Activated CD4-positive, alpha-beta T cell treated with anti-CD3 and anti-CD28 coated beads, Interleukin-2, amount 50 U/mL, for 4 hours (primary cell): ENCODE results near the gene MGAT4B.

Experiments used
- DNase-seq, 2 experiments: peaks; one replicate each; pipeline ENCODE4 v3.0.0-alpha.2; 2020

Gene MGAT4B

DNA sequence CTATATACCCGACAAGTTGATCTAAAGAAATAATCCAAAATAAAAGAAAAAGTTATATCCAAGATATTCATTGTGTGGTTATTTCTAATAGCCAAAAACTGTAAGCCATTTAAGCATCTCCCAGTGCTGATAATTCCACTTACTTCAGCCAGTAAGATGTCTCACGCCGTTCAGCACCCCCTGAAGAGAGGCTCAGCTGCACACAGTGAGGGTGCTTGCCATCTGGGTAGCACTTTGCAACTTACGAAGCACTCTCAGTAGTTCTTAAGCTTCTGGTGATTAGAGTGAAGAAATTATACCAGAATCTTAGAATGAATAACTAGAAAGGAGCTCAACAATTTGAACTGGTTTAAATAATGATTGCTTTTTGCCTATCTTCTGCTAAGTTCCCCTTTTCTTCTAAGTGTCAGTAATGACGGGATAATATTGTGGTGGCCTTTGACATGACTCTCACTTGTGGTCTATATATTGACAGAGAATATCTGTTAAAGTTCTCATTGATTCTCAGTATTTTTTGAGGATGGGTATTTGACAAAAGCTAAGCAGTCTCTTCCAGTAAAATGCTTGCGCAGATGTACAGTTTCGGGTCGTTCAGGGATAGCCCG, 39.1 kb downstream of the MGAT4B start:
- DNase-seq: no peak

DNA sequence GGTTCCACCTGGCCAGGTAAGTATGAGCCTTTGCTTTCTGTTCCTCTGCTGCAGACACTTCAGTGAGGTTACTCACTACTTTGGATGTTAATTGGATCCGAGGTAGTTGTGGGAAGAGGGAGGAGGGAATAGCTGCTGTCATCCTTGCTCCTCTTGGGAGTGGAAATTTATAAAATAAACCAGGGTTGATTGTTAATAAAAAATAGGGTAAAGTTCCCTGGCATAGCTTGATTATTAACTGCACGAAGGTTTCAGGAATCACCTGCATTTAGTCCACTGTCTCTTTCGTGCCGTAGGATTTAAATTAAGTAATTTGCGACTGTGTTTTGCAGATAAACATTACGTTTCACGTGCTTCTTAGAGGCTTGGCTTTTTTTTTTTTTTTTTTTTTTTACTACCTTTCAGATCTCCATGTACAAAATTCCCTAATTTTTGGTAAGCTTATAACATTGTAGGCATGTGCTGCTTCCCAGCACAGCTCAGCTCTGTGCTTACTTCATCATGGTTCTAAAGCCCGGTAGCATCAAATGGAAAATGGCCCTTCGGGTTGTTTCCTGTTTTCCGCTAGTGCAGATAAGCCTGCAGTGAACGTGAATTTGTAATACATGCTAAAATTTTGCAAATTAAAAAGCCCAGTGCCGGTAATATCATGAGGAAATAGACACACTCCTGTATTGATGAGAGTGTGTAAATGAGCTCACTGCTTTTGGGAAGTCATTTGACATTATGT, 39.8 kb downstream of the MGAT4B start:
- DNase-seq: no peak

DNA sequence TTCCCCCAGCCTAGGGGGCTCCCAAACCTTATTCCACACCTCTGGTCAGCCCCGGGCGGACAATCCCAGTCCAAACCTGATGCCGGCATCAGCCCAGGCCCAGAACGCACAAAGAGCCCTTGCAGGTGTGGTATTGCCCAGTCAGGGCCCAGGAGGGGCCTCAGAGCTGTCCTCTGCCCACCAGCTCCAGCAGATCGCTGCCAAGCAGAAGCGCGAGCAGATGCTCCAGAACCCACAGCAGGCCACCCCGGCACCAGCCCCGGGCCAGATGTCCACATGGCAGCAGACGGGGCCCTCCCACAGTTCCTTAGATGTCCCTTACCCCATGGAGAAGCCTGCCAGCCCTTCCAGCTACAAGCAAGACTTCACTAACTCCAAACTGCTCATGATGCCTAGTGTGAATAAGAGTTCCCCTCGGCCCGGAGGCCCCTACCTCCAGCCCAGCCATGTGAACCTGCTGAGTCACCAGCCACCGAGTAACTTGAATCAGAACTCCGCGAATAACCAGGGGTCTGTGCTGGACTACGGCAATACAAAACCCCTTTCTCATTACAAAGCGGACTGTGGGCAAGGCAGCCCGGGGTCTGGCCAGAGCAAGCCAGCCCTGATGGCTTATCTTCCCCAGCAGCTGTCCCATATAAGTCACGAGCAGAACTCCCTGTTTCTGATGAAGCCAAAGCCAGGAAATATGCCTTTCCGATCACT, 40.5 kb downstream of the MGAT4B start:
- no peak for DNase-seq

DNA sequence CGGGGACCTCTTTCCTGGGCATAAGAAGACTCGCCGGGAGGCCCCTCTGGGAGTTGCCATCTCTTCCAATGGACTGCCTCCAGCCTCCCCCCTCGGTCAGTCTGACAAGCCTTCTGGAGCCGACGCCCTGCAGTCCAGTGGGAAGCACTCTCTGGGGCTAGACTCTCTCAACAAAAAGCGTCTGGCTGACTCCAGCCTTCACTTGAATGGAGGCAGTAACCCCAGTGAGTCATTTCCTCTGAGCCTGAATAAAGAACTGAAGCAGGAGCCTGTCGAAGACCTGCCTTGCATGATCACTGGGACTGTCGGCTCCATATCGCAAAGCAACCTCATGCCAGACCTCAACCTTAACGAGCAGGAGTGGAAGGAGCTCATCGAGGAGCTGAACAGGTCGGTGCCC, 41.3 kb downstream of the MGAT4B start:
- DNase-seq: no peak

DNA sequence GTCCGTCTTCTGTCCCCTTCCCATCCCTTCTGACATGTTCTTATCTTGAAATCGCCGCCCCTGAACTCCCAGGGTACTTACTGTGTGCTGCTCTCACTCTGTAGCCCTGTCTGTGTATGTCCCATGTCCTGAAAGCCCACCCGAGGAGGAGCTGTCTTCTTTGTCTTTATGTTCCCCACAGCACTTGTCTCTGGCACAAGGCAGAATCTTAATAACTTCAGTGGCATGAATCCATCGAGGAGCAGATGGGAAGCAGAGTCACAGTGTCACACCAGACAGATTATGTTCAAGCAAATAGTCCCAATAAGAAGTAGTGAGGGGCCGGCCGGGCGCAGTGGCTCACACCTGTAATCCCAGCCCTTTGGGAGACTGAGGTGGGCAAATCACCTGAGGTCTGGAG, 42.6 kb downstream of the MGAT4B start:
- DNase-seq: no peak

DNA sequence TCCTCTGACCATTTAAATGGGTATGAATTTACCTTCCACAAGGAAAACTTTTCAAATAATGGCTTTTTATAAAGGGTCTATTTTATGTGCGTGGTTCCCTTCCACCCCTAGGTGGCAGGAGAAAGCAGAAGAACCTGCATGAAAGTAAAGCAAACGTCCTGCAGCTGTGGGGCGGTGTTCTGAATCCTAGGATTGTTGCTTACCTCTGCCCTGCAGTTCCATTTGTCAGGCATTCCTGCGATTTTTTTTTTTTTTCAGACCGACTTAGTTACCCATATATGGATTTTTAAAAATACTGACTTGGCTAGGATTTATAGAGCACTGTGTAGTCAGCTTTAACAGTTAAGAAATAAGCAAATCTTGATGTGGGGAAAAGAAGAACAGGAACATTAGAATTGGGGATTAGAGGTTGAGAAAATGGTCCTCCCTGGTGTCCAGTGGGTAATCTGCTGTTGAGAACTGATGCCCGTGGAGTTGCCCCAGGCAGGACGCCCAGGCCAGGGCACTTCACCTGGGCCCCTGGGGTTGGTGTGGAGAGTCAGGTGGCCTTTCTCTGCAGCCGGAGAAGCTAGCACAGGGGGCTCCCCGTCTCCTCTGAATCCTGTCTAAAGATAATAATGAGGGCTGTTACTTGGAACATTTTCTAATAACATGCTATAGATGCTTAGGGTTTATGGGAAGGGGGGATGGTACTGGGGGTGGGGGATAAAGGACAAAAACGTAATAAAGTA, 43.3 kb downstream of the MGAT4B start:
- DNase-seq: peak; percentile 31 to 41

DNA sequence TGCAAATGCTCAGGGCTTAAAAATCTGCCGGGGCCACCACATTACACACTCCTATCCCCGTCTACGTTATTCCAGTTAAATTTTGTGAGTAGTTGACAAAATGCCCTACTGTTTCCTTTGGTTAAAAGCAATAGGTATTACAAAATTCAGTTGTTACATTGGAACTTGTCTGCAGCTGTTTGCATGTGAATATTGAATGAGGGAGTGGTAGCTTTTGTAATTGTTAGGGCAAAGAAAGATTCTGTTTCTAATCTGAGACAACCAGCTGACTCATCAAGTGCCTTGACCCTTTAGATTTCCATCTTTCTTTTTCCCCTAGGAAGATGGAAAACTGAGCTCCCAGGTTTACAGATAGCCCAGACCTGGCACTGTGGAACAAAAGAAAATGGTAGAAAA, 43.9 kb downstream of the MGAT4B start:
- DNase-seq: no peak

DNA sequence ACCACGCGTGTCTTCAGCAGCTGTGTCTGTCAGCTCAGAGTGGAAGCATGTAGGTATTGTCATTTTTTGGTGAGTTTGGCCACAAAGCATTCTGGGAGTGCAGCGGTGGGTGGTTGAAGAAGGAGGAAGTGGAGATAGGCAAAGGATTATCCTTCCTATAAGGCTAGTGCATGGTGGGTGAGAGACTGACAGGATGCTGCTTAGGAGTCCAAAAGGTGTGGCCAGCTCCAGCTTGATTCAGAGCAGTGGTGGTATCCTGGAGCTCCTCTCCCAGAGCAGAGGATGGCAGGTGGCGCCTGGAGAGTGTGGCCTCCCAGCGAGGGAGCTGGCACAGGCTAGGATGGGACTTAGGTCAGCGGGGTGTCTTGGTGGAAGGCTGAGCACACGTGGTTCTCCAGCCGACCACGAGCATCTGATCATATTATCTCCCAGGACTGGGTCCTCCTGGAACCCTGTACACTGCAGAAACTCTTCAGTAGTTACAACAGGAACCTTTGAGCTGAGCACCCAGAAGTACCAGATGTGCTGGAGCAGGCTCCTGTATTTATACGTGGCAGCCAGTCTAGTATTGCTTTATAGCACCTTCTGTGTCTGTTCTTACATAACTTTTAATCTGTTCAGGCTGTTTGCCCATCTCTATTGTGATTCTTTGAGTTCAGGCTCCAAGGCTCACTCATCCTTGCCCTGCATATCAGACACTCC, 44.4 kb downstream of the MGAT4B start:
- no peak for DNase-seq

DNA sequence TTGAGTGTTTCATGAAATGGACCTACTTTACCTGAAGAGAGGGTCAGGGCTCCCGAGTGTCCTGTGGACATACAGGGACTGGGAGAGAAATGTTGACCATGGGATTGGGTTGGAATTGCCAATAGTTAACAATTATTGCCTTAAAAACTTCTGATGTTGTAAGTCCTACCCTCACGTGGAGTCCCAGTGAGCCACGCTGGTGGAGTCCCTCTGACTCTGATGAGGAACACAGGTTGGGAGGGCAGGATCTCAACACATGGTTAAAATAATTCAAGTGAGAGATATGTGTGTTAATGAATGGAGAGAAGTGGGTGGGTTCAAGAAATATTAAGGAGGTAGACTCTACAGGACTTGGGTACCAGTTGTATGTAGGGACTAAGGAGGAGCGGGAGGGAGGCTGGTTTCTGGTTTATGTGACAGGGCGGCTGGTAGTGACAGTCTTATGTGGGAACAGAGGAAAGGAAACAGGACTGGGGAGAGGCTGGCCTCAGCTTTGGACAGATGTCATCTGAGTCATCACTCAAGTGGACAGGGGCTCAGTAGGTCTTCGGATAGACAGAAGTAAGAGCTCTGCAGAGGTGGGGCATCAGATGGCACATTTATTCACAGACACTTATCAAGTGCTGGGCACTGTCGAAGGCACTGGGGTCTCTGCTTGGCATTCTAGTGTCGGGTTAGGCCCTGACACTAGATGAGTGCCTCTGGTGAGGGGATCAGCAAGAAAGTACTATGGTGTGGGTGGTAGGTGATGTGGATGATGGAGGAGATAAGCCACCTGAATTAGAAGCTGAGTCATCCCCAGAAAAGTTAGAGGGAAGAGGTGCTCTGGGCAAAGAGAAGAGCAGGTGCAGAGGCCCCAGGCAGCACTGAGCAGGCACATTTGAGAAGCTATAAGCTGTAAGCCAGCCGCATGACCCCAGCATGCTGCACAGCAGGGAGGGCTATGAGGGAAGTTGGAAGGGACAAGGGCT, 46.8 kb downstream of the MGAT4B start:
- DNase-seq: peak; percentile 8 to 16

DNA sequence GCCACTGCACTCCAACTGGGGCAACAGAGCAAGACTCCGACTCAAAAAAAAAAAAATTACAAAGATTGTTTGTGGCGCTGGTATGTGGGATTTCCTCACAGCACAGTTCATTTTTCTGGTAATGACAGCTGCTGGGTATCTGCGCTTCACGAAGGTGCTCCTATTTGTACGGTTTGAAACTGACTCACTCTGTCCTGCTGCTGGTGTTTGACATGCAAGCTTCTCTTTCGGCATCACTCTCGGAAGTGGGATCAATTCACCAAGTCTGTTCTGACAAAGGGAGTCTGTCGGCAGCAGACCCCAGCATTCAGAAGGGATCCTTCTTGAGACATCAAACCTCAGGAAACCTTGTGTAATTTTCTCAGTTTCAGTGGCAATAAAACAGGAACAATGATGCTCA, 47.7 kb downstream of the MGAT4B start:
- DNase-seq: no peak

DNA sequence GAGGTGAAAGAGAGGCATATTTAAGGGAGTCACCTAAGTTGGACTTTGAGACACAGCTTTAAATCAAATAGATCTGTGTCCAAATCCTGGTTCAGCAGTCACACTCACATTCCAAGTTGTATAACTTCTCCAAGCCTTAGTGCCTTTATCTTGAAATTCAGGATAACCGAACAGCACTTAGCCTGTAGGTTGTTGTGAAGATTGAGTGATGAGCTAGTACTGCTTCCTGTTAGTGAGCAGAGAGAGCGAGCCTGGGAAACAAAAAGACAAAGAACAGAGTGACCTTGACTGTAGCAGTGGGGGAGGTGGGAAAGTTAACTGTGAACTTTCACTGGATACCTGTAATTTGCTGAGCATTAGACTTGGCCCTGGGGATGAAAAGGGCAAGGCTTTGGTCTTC, 51.6 kb downstream of the MGAT4B start:
- DNase-seq: no peak

DNA sequence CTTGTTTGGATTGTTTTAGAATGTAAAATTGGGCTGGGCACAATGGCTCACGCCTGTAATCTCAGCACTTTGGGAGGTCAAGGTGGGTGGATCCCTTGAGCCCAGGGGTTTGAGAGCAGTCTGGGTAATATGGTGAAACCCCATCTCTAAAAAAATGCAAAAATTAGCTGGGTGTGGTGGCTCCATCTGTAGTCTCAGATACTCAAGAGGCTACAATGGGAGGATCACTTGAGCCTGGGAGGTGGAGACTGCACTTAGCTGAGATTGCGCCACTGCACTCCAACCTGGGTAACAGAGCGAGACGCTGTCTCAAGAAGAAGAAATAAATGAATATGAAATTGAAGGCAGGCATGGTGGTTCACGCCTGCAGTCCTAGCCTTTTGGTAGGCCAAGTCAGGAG, 52.7 kb downstream of the MGAT4B start:
- no peak for DNase-seq

DNA sequence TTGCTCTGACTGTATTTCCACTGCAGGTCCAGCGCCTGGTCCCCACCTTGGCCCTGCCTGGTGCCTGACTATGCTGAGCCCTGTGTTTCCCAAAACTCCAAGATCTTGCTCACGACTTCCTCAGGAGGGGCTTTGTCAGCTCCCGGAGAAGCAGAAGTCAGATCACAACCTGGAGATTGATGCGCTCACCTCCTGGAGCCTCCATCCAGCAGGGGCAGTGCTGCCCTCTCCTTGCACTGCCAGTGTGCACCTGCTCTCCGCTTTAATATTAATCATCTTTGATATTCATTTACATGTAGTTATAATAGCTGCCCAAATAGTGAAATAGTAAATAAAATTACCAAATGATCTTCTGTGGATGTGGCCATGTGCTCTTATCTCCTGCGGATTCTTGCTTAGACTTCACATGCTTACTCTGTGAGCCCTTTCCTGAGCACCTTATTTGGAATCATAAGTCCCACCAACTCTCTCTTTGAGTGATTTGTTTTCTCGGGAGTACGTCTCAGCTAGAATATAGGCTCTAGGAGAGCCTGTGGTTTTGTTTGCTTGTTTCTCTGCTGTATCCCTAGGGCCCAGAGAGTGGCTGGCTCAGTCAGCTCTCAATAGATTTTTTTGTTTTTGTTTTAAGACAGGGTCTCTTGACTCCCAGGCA, 56.7 kb downstream of the MGAT4B start:
- no peak for DNase-seq

DNA sequence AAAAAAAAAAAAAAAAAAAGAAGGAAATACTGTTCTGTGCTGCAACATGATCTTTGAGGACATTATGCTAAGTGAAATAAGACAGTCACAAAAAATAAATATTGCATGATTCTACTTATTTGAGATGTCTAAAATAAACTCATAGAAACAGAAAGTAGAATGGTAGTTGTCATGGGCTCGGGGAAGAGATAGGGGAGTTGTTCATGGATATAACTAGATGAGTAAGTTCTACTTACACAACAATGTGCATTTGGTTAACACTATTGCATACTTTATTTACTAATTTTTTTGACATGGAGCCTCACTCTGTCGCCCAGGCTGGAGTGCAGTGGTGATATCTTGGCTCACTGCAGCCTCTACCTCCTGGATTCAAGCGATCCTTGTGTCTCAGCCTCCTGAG, 58.9 kb downstream of the MGAT4B start:
- DNase-seq: no peak
